GM18909 (cell line): ENCODE results near the gene ITGB4.
"Not testable (repeated sequence)": the region's sequence is repeated elsewhere in the genome, so short reads cannot be mapped to it uniquely, and the experiment has no call there.

Experiments
- ATAC-seq: cut with Tn5 transposase; IDR thresholded peaks from one replicate; pipeline ENCODE4 v1.9.1; 2021; ENCODE audit warnings: mild to moderate bottlenecking; ENCODE audit not compliant: unreplicated experiment, poor library complexity

The ITGB4 gene

DNA sequence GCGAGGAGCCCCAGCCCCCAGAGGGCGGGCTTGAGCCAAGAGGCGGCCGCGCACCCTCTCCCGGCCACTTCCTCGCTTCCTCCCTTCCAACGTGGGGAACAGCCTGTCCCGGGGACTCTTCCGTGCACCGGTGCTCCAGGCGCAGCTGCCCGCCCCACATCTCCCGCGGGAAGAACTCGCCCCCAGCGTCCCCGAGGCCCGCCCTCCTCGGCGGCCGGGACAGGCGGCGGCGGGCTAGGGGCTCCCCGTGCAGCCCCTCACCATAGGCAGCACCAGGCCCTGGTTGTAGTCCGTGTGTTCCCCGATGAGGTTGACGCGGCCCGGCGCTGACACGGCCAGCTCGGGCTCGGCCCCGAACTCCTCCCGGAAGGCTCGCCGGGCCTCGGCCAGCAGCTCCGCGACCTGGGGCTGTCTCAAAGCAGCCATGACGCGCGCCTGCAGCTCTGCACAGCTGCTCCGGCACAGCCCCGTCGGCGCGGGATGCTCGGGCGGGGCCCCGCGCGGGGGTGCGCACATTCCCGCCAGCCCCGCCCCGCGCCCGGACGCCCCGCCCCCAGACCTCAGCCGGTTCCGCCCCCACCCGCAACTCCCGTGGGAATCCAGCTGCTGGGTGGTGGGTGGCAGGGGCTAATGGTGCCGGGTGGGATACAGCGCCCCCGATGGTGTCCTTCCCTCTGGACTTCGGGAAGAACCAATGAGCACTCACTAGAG lies 43.6 kb downstream of the ITGB4 start, which contains the start of gene GALK1:
Gene GALK1, minus strand, starts transcription at position 482 of the 711 bp plus-strand sequence. Its CDS starts 56 bp downstream, at position 426.
- peak; percentile 70 for ATAC-seq

DNA sequence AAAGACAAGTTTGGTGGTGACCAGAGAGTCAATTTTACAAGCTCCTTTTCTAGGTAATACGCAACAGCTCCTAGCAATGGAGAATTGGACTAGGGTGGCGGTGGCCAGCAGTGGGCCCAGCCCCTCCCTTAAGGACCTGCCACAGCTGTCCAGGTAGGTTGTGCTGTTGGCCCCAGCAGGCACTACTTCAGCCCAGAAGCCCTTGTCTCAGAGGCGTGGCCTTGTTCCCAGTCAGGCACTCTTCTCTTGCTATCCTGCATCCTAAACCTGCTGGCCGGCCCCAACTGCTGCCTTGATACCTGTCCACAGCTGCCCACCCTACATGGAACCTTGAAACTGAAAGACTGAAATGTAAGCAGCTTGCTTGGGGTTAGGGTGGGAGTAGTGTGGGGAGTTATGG lies 44.7 kb downstream of the ITGB4 start:
- ATAC-seq: no peak

DNA sequence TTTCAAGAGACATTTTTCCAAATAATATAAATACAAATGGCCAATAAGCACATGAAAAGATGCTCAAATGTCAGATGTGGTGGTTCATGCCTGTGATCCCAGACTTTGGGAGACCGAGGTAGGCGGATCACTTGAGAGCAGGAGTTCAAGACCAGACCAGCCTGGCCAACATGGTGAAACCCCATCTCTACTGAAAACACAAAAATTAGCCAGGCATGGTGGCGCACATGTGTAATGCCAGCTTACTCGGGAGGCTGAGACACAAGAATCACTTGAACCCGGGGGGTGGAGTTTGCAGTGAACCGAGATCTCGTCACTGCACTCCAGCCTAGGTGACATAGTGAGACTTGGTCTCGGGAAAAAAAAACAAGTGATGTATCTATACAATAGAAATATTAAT lies 46.6 kb downstream of the ITGB4 start:
- ATAC-seq: no peak

DNA sequence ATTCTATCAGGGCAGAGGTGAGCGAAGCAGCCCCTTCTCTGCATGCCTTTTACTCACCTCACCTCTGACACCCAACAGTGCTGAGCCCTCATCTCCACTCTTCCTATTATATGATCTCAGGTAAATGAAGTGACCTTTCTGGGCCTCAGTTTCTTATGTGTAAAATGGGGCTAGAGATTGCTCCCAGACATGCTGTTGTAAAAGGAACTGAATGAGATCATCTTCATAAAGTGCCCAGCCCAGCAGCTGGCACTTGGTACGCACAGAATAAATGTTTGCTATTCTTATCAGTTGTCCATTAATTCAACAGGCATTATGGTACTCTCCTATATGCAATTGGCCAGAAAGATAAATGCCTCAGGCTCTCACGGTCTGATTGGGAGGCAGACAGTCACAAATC lies 48.3 kb downstream of the ITGB4 start:
- no peak for ATAC-seq

DNA sequence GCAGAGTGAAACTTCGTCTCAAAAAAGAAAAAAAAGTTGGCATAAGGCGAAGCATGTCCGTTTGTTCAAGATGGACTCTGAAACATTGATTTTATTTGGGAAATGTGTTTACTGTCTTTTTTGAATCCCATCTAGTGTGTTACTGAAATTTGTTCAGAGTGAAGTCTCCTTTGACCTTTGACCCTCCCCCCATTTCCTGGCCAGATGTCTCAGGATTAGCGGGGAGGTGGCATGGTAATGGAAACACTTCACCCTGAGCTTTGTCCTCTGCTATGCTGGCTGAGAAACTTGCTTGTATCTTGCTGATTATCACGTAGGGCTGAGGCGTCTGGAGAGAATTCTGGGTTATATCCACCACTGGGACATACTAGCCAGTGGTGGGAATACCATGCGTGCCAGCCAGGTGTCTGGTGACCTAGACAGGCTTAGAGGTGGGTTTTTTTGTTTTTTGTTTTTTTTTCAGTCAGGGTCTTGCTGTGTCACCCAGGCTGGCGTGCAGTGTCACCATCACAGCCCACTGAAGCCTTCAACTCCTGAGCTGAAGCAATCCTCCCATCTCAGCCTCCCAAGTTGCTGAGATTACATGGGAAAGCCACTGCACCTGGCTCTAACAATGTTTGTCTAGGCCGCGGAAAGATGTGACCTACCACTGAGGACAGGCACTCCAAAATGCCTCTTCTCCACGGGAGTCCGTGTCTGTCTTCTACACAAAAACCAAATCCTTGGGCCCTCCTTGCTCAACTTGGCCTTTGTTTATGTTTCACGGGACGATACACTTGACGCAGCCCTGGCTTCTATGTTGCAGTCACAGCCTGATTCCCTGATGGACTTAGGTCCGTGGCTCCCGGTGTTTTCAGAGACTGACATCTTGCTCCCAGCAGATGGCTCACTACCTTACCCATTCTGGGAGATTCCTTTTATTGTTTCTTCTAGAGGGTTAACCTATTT lies 50.3 kb downstream of the ITGB4 start:
- no peak for ATAC-seq

DNA sequence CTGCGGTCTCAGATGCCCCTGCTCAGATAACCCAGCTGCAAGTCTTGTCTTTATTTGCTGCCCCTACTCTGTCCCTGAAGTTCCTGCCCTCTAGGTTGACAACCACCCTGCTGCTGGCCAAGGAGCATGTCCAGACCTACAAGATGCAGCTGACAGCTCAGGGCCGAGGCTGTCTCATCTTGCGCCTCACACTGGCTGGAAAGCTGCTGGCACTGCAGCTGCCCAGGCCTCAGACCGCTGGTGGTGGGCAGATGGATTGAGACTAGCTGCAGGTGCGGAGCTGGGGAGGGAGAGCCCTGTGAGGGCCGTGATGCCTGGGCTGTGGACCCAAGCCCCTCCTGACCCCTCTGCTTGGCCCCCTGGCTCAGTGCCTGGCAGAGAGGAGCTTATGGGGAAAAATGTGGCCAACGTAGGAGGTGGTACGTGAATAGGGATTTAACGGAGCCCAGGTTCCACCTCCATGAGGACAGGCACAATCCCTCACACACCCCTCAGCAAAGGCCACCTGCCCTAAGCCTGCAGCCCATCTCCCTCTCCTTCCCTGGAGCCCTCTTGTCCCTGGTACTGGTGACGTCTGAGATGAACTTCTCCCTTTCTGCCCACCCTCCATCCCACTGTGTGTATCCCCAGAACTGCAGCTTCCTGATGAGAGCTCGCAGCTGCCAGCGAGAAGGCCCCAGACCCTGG lies 52.0 kb downstream of the ITGB4 start:
- ATAC-seq: no peak

DNA sequence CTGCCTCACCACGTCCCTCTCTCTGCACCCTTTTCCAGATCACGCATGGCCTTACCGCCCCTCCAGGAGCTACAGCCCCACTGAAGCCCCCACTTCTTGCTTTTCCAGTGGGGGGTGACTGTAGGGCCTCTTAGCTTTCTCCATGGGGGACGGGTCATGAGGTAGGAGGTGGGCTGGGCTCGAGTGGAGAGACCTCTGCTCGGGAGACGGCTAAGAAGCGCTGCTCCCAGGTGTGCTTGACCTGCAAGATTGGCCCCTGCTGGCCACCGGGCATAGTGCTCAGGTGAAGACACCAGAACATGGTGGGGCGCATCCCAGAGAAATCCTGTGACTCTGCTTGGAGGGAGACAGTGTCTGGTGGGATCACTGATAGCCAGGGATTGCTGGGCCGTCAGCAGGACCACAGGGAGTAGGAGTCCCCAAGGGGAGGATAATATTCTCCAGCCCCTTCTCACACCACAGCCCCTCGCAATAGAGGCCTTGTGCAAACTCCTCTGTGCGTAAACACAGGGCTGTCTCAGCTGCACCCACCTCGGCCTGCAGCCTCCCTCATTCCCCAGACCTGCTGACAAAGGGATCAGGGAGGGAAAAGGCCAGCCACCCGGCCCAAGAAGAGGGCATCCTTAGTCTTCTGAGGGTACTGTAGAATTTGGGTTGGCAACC lies 52.7 kb downstream of the ITGB4 start:
- no peak for ATAC-seq

DNA sequence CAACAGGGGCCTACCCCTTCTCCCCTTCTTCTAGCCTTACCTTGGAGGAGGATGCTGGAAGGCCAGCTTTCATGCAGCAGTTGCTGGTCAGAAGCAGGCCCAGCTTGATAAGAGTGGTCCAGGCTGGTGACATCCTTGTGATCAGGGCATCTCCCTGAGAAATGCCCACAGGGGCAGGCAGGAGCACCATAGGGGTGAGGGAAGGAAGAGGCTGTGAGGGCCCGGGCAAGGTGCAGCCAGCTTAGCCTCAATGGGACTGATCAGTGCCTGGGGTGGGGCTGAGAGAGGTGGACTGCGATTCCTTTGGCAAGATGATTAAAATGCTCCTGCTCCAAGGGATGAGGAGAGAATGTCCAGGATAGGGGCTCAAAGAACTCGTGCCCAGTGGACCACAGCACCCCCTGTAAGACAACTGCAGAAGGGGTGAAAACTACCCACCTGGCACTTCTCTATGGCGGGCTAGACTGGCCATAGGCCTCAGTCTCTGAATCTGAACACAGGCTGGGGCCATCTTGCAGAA lies 53.3 kb downstream of the ITGB4 start:
- no peak for ATAC-seq

DNA sequence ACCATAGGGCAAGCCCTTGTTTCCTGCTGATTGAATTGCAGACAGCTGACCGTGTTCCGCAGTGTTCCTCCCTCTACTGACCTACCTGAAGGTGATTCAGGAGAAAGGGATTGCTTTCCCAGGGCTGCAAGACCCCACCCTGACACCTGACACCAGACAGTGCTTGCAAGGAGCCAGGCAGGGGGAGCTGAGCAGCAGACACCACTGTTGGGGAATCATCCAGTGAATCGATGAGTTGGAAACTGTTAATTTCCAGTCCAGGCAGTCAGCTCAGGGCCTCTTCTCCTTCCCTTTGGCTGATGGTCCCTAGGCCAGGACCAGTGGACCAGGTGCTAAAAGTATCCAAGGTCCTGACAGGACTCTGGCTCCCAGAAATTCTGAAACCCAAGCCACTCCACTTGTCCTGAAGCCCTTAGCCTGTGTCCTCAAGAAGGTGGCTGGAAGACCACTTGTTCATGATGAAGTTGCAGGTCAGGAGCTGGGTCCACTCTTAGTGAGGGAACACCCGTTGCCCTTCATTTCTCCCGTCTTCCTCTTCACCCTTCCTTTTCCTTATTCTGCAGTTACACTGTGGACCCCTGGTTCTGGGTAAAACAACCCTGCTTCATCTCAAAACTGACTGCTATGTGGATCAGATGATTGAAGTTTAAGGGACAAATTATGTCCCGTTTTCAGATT lies 53.9 kb downstream of the ITGB4 start:
- ATAC-seq: no peak

DNA sequence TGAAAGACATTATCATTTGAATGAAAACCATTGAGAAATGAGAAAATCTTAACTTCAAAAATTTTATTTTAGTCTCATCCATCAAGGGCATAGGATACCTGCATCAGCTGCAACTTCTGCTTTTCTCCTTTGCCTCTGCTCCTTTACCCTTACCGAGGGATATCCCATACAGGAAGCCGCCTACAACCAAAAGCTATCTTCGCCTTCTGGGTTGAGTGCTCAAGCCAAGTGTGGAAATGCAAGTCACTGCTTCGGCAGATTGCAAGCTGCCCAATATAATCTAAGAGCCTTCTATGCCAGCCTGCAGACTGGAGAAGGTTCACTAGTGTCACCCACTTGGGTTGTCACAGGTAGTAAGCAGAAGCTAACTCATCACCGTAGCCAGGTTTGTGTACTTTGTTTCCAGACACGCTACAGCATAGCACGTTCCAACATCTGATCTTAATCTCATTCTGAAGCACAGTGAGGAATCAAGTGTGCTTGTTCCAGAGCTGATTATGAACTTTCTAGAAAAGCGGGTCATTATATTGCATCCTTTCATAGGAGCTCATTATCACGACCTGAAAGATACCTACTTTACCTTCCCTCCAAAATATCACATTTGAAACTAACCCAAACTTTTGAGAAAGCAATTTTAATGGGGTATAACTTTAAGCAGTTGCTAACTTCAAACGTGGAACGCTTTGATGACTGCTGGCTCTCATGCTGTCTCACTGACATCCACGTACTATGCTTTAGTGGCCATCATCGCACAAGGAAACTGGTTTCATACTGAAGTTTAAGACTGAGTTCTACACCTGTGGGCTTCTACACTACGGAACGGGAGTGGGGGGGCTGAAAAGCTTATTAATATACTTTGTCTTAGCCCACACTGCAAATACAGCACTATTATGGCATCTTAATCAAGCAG lies 55.4 kb downstream of the ITGB4 start:
- ATAC-seq: no peak

DNA sequence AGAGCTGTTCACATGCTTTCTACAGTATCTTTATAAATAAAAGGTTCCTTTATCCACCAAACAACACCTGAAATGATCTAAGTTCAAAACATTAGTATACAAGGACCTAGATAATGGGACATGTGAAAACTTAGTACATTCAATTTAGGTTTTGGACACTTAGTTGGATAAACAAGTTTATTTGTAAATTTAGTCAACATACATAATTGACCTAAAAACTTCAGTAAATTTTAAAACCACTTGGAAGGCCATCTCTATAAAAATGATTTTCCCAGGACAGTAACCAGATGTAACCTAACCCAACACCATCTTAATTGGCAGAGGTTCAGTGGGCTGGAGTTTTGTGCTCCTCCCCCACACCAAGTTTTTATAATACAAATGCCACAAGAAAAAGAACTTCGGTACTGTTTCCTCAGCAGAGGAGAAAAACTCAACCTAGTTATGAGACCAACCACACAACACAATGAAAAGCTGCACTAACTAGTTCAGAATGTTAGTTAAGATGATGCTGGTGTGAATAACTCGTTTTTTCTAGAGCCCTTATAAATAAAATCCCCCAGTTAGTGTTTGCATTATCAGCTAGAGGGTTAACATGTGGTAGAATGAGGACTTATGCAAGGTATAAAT lies 56.1 kb downstream of the ITGB4 start:
- no peak for ATAC-seq

DNA sequence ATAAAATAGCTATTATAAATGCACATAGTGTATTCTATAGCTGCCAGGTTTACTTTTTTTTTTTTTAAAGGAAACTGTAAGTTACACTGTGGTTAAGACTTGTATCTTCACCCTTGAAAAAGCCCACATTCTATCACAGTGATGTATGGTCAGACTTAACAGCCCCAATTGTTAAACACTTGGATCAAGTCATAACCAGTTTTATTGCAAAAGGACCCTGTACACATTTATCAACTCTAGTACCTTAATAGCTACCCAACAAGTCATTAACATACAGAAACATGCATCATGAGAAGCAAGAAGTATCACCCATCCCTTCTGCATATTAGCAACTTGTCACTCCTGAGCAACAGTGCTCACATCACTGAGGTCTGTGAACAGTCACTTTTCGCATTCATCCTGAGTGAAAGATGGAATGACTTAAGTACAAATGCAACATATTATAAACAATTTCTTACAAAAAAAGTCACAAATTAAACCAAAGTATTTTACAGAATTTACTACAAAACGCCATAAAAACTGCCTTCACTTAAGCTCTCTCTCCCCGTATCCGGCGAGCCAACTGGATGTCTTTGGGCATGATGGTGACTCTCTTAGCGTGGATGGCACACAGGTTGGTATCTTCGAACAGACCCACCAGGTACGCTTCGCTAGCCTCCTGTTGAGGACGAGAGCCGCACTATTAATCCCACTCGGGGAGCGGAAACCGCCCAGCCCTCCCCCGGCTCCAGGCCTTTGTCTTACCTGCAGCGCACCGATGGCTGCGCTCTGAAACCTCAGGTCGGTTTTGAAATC lies 57.0 kb downstream of the ITGB4 start:
- not testable (repeated sequence) for ATAC-seq

DNA sequence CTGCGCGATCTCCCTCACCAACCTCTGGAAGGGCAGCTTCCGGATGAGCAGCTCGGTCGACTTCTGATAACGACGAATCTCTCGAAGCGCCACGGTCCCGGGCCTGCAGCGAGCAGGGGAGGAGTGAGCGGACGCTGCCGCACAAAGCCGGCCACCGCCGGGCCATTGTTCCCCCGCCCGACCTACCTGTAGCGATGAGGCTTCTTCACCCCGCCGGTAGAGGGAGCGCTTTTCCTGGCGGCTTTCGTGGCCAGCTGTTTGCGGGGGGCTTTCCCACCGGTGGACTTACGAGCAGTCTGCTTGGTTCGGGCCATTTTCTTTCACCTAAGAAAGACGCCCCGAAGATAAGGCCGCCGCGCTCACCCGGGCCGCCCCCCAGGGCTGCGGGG lies 57.6 kb downstream of the ITGB4 start:
- ATAC-seq: peak; percentile 11

DNA sequence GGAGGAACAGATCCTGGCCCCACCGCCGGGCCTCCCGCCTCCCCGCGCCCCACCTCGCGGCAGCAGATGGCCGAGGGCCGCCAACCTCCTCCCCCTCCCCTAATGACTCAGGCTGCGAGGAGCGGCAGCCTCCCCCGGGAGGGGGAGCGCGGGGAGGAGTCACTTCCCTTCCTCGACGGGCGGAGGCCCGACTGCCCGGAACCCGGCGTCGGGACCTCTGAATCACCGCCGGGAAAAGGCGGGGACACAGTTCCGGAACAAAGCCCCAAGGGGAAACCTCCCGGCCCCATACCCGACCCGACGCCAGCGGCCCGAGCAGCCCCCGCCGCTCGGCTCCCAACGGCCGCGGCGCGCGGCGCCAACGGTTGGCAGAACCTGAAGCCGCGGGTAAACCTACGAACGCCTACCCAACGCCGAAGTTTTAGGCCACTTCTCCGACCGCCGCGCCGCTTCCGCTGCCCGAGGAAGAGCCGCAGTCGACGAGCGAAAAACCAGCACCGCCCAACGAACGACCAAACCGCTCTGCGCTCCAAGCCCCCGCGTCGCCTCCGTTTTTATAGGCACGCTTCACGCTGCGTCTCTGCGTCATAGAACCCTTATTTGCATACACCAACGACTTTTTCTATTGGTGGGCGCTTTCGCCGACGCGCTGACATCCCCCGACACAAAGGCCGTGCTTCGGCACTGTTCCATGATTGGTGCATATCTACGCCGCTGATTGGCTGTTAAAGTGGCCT lies 58.2 kb downstream of the ITGB4 start:
- peak; percentile 72 for ATAC-seq

DNA sequence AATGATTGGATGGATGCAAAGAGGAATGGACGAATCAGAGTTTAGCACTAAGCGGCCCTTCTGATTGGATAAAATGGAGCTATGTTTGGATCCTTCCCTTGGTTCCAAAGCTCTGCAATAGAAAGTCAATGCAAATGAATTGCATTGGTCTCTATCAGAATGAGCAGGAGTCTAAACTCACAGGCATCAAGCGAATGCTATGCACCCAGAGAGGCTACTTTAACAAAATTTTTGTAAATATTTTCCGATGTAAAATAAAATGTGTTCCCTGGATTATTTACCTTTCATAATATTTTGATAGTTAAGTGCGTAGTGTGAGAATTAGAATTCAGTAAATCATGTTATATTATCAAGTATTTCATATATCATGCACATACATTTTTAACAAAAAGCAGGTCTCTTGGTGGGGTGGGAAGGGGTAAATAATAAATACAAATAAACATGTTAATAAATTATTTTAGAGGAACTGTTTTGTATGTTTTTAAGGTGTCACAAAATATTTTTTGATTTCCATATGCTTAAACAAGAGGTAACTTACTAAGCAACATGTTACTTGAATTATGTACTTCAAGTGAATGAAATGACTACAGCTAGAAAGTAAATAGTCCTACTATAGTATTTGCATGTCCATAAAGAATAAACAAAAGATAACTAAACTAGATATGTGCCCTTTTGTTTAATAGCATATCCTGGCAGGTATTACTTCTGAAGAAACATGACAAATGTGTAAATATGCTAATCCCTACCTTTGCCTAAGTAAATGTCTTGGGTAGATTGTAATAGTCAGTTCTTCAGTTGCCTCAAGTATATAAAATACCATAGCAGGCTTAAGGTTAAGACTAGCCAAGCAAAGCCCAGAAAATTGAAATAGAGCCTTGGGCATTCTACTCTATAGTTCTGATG lies 59.0 kb downstream of the ITGB4 start:
- ATAC-seq: no peak
